ENCODE results near the gene SART3. TPM values are rescaled to one million over a fixed set of nuclear protein-coding genes. Genes with fewer than 3 reads are reported as not detected.

Gene SART3
- total and polyA plus RNA-seq, 8 donors: 11.7 to 106 (median 51.1) TPM

DNA sequence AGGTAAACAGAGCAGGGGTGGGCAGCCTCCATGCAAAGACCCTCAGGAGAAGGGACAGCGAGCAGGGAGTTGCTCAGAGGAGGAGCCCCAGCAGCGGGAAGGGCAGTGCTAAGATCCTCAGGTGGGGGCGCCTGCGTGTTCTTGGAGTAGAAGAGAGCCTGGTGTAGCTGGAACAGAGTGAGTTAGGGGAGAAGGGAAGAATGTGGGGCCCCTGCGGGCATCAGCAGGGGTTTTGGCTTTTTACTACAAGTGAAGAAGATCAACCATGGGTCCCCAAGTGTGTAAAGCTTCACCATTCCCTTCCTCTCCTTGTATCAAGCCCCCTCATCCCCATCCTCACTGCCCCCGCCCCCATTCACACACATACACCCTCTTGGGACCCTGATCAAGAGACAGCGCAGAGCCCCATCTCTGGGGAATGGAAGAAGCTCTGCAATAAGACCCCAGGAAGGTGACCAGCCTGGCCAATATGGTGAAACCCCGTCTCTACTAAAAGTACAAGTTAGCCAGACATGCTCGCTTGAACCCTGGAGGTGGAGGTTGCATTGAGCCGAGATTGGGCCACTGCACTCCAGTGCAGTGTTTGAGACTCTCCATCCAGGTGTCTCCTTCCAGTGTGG is 47.1 kb upstream of the SART3 start:
- H3K27ac ChIP-seq: no peak overlapping the region
- H3K27me3 ChIP-seq: peaks cover 0 to 8% (median 3%) of the 10 kb centered on the region in 3 donors
- intact Hi-C loops (cut with DNase I; ENCODE audit: low total_unique reads): no loop called here
- DNase-seq: no peak
- H3K4me3 ChIP-seq: no peak overlapping the region
- TF ChIP-seq, protein P1, sequence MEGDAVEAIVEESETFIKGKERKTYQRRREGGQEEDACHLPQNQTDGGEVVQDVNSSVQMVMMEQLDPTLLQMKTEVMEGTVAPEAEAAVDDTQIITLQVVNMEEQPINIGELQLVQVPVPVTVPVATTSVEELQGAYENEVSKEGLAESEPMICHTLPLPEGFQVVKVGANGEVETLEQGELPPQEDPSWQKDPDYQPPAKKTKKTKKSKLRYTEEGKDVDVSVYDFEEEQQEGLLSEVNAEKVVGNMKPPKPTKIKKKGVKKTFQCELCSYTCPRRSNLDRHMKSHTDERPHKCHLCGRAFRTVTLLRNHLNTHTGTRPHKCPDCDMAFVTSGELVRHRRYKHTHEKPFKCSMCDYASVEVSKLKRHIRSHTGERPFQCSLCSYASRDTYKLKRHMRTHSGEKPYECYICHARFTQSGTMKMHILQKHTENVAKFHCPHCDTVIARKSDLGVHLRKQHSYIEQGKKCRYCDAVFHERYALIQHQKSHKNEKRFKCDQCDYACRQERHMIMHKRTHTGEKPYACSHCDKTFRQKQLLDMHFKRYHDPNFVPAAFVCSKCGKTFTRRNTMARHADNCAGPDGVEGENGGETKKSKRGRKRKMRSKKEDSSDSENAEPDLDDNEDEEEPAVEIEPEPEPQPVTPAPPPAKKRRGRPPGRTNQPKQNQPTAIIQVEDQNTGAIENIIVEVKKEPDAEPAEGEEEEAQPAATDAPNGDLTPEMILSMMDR (IDR thresholded peaks at IDR 0.05): no peak
- TF ChIP-seq POLR2A (IDR thresholded peaks at IDR 0.05) (no peak), EP300 (IDR thresholded peaks at IDR 0.05) (no peak)
- peaks cover 0 to 14% (median 6%) of the 10 kb centered on the region in 4 donors for H3K4me1 ChIP-seq
- 73 to 80% (median 76%) methylated on average over 10 of the region's 10 CpGs for WGBS, 5 donors
- H3K9me3 ChIP-seq: no peaks in the 10 kb centered on the region
- H3K36me3 ChIP-seq: no peaks in the 10 kb centered on the region

DNA sequence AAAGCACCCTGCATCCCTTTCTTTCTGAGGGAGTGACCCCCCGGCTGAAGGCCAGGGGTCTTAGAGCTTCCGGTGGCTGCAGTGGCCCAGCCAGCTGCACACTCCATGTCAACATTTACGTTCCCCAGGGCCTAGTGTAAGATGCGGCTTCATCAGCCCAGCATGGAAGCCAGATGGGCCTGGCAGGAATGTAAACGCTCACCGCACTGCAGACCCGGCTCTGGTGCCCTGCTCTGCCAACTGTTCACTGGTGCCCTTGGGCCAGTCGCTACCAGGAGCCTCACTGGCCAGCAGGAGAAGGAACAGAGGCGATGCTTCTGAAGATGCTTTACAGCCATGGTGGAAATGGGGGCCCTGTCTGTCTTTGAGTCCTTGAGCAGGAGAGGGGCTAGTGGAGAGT is 45.5 kb upstream of the SART3 start:
- 65 to 87% (median 81%) methylated on average over 8 to 9 of the region's 9 CpGs for WGBS, 5 donors
- peaks cover 0 to 8% (median 3%) of the 10 kb centered on the region in 3 donors for H3K27me3 ChIP-seq
- H3K36me3 ChIP-seq: no peaks in the 10 kb centered on the region
- no peaks in the 10 kb centered on the region for H3K9me3 ChIP-seq
- H3K27ac ChIP-seq: no peak overlapping the region
- H3K4me1 ChIP-seq: peaks cover 0 to 9% (median 6%) of the 10 kb centered on the region in 4 donors
- DNase-seq: no peak
- H3K4me3 ChIP-seq: no peak overlapping the region
- no peak for TF ChIP-seq POLR2AphosphoS5 (IDR thresholded peaks at IDR 0.05)
- TF ChIP-seq, protein P1 (IDR thresholded peaks at IDR 0.05): no peak
- TF ChIP-seq EP300 (IDR thresholded peaks at IDR 0.05): no peak
- TF ChIP-seq POLR2A (IDR thresholded peaks at IDR 0.05): no peak
- intact Hi-C loops (cut with DNase I; ENCODE audit: low total_unique reads): no loop called here

DNA sequence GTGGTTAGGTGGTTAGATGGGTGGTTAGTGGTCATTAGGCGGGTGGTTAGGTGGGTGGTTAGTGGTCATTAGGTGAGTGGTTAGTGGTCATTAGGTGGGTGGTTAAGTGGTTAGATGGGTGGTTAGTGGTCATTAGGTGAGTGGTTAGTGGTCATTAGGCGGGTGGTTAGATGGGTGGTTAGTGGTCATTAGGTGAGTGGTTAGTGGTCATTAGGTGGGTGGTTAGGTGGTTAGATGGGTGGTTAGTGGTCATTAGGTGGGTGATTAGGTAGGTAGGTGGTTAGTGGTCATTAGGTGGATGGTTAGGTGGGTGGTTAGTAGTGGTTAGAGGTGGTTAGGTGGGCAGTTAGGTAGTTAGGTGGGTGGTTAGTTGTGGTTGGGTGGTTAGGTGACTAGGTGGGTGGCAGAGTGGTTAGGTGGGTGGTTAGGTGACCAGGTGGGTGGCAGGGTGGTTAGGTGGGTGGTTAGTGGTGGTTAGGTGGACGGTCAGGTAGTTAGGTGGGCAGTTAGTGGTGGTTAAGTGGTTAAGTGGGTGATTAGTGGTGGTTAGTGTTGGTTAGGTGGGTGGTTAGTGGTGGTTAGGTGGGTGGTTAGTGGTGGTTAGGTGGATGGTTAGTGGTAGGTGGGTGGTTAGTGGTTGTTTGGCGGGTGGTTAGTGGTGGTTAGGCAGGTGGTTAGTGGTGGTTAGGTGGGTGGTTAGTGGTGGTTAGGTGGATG is 44.9 kb upstream of the SART3 start:
- Histone ChIP-seq H3K27me3 (peaks cover 0 to 8% (median 3%) of the 10 kb centered on the region in 3 donors), H3K36me3 (no peaks in the 10 kb centered on the region), H3K27ac (no peak overlapping the region), H3K4me3 (no peak overlapping the region), H3K4me1 (peaks cover 0 to 9% (median 6%) of the 10 kb centered on the region in 4 donors), H3K9me3 (no peaks in the 10 kb centered on the region)
- TF ChIP-seq POLR2AphosphoS5 (IDR thresholded peaks at IDR 0.05): no peak
- no peak for TF ChIP-seq EP300 (IDR thresholded peaks at IDR 0.05)
- no peak for TF ChIP-seq POLR2A (IDR thresholded peaks at IDR 0.05)
- TF ChIP-seq, protein P1 (IDR thresholded peaks at IDR 0.05): no peak
- DNase-seq: no peak
- whole genome bisulfite sequencing, 5 donors: 79 to 93% (median 90%) methylated on average over 4 of the region's 4 CpGs
- intact Hi-C loops (cut with DNase I; ENCODE audit: low total_unique reads): no loop called here

DNA sequence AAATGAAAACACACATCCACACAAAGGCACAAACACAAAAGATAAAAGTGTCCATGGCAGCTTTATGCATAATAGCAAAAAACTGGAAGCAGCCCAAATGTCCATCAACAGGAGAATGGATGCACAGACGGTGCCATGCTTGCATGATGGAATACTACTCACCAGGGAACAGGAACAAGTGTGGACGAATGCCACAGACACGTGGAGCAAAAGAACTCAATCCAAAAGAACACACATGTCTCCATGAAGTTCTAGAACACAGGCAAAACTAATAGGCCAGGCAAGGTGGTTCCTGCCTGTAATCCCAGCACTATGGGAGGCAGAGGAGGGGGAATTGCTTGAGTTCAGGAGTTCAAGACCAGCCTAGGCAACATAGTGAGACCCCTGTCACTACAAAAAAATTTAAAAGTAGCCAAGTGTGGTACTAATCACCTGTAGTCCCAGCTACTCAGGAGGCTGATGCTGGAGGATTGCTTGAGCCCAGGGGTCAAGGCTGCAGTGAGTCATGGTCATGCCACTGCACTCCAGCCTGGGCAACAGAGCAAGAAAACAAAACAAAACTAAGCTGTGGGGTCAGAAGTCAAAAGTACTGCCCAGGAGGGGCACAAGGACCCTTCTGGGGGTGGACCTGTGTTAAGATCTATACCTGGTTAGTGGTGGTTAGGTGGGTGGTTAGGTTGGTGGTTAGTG is 44.2 kb upstream of the SART3 start:
- TF ChIP-seq POLR2AphosphoS5 (IDR thresholded peaks at IDR 0.05): no peak
- TF ChIP-seq, protein P1 (IDR thresholded peaks at IDR 0.05): no peak
- TF ChIP-seq POLR2A (IDR thresholded peaks at IDR 0.05): no peak
- TF ChIP-seq EP300 (IDR thresholded peaks at IDR 0.05): no peak
- H3K4me3 ChIP-seq: no peak overlapping the region
- intact Hi-C loops (cut with DNase I; ENCODE audit: low total_unique reads): no loop called here
- no peaks in the 10 kb centered on the region for H3K36me3 ChIP-seq
- H3K4me1 ChIP-seq: peaks cover 0 to 9% (median 6%) of the 10 kb centered on the region in 4 donors
- no peak overlapping the region for H3K27ac ChIP-seq
- no peak for DNase-seq
- peaks cover 0 to 8% (median 3%) of the 10 kb centered on the region in 3 donors for H3K27me3 ChIP-seq
- 57 to 68% (median 65%) methylated on average over 3 of the region's 3 CpGs for WGBS, 5 donors
- no peaks in the 10 kb centered on the region for H3K9me3 ChIP-seq
